MM.1S (cell line): ENCODE results near the gene CHD6.

Source experiments
- DNase-seq: peaks from one replicate; pipeline ENCODE4 v3.0.0-alpha.2; 2015
- H2AFZ ChIP-seq: fragments of 300-600 bp; sonication (generic); 2 replicates; pipeline ENCODE4 v1.6.0; 2016; ENCODE audit warnings: antibody characterized with exemption, low read length
- H3F3A ChIP-seq: fragments of 300-600 bp; sonication (generic); 2 replicates; pipeline ENCODE4 v1.6.1; 2016; ENCODE audit warnings: mild to moderate bottlenecking, antibody characterized with exemption, low read length, moderate library complexity, mixed read lengths; ENCODE audit not compliant: insufficient read depth
- H3K27ac ChIP-seq: fragments of 300-600 bp; sonication (generic); 2 replicates; pipeline ENCODE4 v1.5.1; 2016; ENCODE audit warnings: mild to moderate bottlenecking, low read length
- H3K27me3 ChIP-seq: fragments of 300-600 bp; sonication (generic); replicated peaks from 2 replicates; pipeline ENCODE4 v1.6.0; 2016; ENCODE audit warnings: low read length; ENCODE audit not compliant: insufficient read depth
- H3K36me3 ChIP-seq: fragments of 300-600 bp; sonication (generic); replicated peaks from 2 replicates; pipeline ENCODE4 v1.6.1; 2016; ENCODE audit warnings: mild to moderate bottlenecking, low read length, mixed read lengths; ENCODE audit not compliant: insufficient read depth
- H3K4me1 ChIP-seq: fragments of 300-600 bp; sonication (generic); 2 replicates; pipeline ENCODE4 v1.6.1; 2016; ENCODE audit warnings: low read length, mixed read lengths
- H3K4me2 ChIP-seq: fragments of 300-600 bp; sonication (generic); 2 replicates; pipeline ENCODE4 v1.6.0; 2016; ENCODE audit warnings: low read depth, low read length
- H3K4me3 ChIP-seq: fragments of 300-600 bp; sonication (generic); 2 replicates; pipeline ENCODE4 v1.5.1; 2016; ENCODE audit warnings: low read length, mixed read lengths
- H3K79me2 ChIP-seq: fragments of 300-600 bp; sonication (generic); 2 replicates; pipeline ENCODE4 v1.6.1; 2016; ENCODE audit warnings: mixed run types, low read length, mixed read lengths
- H3K9ac ChIP-seq: fragments of 300-600 bp; sonication (generic); 2 replicates; pipeline ENCODE4 v1.6.1; 2016; ENCODE audit warnings: low read length, mixed read lengths
- H3K9me2 ChIP-seq: fragments of 300-600 bp; sonication (generic); replicated peaks from 2 replicates; pipeline ENCODE4 v1.6.1; 2016; ENCODE audit warnings: mild to moderate bottlenecking, low read length, mixed read lengths; ENCODE audit not compliant: insufficient read depth
- H3K9me3 ChIP-seq: fragments of 300-600 bp; sonication (generic); replicated peaks from 2 replicates; pipeline ENCODE4 v1.6.1; 2016; ENCODE audit warnings: mild to moderate bottlenecking, low read length, mixed read lengths; ENCODE audit not compliant: insufficient read depth
- H4K20me1 ChIP-seq: fragments of 300-600 bp; sonication (generic); 2 replicates; pipeline ENCODE4 v1.6.1; 2016; ENCODE audit warnings: mild to moderate bottlenecking, low read length, moderate library complexity, mixed read lengths; ENCODE audit not compliant: insufficient read depth
- EZH2 ChIP-seq: fragments of 300-600 bp; sonication (generic); optimal IDR thresholded peaks from 2 replicates; pipeline ENCODE3; 2017; ENCODE audit warnings: low read depth, mild to moderate bottlenecking, antibody characterized with exemption, low read length, mixed read lengths
- EZH2phosphoT487 ChIP-seq: fragments of 300-600 bp; sonication (generic); IDR thresholded peaks from 2 replicates; pipeline ENCODE4 v1.6.1; 2018; ENCODE audit warnings: antibody characterized with exemption, low read length
- TF ChIP-seq, protein P1 (sequence below): fragments of 300-600 bp; sonication (generic); IDR thresholded peaks from 2 replicates; pipeline ENCODE4 v1.5.1; 2016; ENCODE audit warnings: antibody characterized with exemption, low read length, mixed read lengths

Gene CHD6

DNA sequence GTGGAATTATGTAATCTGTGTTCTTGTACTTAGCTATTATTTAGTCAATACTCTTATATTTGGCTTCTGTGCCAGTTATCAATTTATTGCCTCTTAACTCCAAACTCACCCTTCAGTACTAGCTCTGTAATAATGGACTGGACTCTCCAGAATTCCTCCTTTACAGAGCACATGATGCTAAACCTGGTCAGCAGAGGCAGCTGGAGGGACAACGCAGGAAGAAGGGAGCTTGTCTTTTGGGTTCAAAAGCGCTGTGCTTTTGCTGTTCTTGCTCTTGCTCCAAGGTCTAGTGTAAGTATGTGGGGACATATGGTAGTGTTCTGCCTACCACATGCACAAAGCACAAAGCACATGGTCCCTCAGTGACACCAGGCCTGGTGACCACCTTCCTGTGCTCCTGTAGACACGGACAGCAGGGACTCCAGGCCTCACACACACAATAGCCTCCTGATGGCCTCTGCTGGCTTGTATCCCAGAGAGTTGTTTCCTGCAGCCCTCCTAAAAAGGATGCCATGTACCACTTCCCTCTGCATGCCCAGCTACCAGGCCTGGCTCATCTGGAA lies 46.1 kb downstream of the CHD6 start:
- H4K20me1 ChIP-seq = no peaks in the 10 kb centered on the region
- H3K36me3 ChIP-seq = no peaks in the 10 kb centered on the region
- H3K79me2 ChIP-seq = peaks cover 80% of the 10 kb centered on the region
- H3K4me2 ChIP-seq = no peak overlapping the region
- H3K27ac ChIP-seq = no peak overlapping the region
- no peaks in the 10 kb centered on the region for H3K9me3 ChIP-seq
- H3K4me3 ChIP-seq = no peak overlapping the region
- H3K9me2 ChIP-seq = no peaks in the 10 kb centered on the region
- H3K27me3 ChIP-seq = no peaks in the 10 kb centered on the region
- no peak for DNase-seq
- peaks cover 4% of the 10 kb centered on the region; the same call in 1 of the 2 replicates for H3F3A ChIP-seq
- TF ChIP-seq EZH2 = no peak
- no peak for TF ChIP-seq EZH2phosphoT487
- TF ChIP-seq, protein P1, sequence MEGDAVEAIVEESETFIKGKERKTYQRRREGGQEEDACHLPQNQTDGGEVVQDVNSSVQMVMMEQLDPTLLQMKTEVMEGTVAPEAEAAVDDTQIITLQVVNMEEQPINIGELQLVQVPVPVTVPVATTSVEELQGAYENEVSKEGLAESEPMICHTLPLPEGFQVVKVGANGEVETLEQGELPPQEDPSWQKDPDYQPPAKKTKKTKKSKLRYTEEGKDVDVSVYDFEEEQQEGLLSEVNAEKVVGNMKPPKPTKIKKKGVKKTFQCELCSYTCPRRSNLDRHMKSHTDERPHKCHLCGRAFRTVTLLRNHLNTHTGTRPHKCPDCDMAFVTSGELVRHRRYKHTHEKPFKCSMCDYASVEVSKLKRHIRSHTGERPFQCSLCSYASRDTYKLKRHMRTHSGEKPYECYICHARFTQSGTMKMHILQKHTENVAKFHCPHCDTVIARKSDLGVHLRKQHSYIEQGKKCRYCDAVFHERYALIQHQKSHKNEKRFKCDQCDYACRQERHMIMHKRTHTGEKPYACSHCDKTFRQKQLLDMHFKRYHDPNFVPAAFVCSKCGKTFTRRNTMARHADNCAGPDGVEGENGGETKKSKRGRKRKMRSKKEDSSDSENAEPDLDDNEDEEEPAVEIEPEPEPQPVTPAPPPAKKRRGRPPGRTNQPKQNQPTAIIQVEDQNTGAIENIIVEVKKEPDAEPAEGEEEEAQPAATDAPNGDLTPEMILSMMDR = peak; percentile 19
- H2AFZ ChIP-seq = no peak overlapping the region
- H3K9ac ChIP-seq = no peak overlapping the region
- H3K4me1 ChIP-seq = peaks cover 28% of the 10 kb centered on the region

DNA sequence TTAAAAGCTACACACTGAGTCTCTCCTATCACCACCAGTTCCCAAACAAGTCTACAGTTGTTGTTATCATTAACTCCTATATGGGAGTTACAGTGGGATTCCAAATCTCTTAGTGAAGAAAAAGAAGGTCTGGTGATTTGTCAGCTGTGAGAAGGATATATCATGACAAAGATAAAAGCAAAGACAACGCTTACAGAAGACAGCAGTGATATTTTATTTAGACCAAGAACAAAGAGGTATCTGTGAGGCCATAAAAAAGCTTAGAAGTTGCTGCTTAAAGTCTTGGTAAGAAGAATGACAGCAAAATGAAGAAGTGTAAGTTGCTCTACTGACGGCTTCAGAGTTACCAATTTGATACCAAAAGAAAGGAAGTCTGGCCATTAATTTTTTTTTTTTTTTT lies 47.2 kb downstream of the CHD6 start:
- no peaks in the 10 kb centered on the region for H3K36me3 ChIP-seq
- H3K4me1 ChIP-seq = peaks cover 30% of the 10 kb centered on the region
- H3K9ac ChIP-seq = no peak overlapping the region

GRCh38 chr20:41570557-41570956 lies 47.6 kb downstream of the CHD6 start:
- Histone ChIP-seq H3K4me1 (peaks cover 30% of the 10 kb centered on the region), H3F3A (peaks cover 4% of the 10 kb centered on the region; the same call in 1 of the 2 replicates), H3K79me2 (peaks cover 81% of the 10 kb centered on the region), H2AFZ (no peak overlapping the region), H3K9me3 (no peaks in the 10 kb centered on the region), H3K27ac (no peak overlapping the region), H3K4me3 (no peak overlapping the region), H4K20me1 (no peaks in the 10 kb centered on the region), H3K27me3 (no peaks in the 10 kb centered on the region), H3K9ac (no peak overlapping the region), H3K9me2 (no peaks in the 10 kb centered on the region), H3K4me2 (no peak overlapping the region), H3K36me3 (no peaks in the 10 kb centered on the region)
- no peak for TF ChIP-seq EZH2phosphoT487
- DNase-seq = no peak

More for the DNA sequence above, 47.2 kb downstream of the CHD6 start:
- no peak overlapping the region for H3K27ac ChIP-seq
- H3K9me3 ChIP-seq = no peaks in the 10 kb centered on the region
- no peaks in the 10 kb centered on the region for H3K27me3 ChIP-seq
- peaks cover 4% of the 10 kb centered on the region; the same call in 1 of the 2 replicates for H3F3A ChIP-seq
- no peaks in the 10 kb centered on the region for H3K9me2 ChIP-seq
- H3K79me2 ChIP-seq = peaks cover 81% of the 10 kb centered on the region
- no peak overlapping the region for H3K4me2 ChIP-seq
- TF ChIP-seq EZH2phosphoT487 (no peak), EZH2 (no peak)
- TF ChIP-seq, protein P1 = no peak
- no peak for DNase-seq
- no peaks in the 10 kb centered on the region for H4K20me1 ChIP-seq
- H3K4me3 ChIP-seq = no peak overlapping the region
- no peak overlapping the region for H2AFZ ChIP-seq

GRCh38 chr20:41567615-41568014 lies 50.6 kb downstream of the CHD6 start:
- H3K9me3 ChIP-seq = no peaks in the 10 kb centered on the region

More at GRCh38 chr20:41567615-41568014, 50.6 kb downstream of the CHD6 start:
- no peaks in the 10 kb centered on the region for H3K27me3 ChIP-seq
- H3K4me2 ChIP-seq = peak overlapping the region; percentile 22; the same call in 1 of the 2 replicates
- H4K20me1 ChIP-seq = no peaks in the 10 kb centered on the region
- DNase-seq = peak; percentile 40
- H3K79me2 ChIP-seq = peaks cover 71% of the 10 kb centered on the region
- TF ChIP-seq, protein P1 = no peak
- TF ChIP-seq EZH2phosphoT487 (no peak), EZH2 (no peak)
- H3F3A ChIP-seq = peaks cover 4% of the 10 kb centered on the region; the same call in 1 of the 2 replicates
- no peaks in the 10 kb centered on the region for H3K9me2 ChIP-seq
- H3K27ac ChIP-seq = no peak overlapping the region
- no peaks in the 10 kb centered on the region for H3K36me3 ChIP-seq
- no peak overlapping the region for H3K4me3 ChIP-seq
- no peak overlapping the region for H3K9ac ChIP-seq
- H2AFZ ChIP-seq = no peak overlapping the region
- H3K4me1 ChIP-seq = peaks cover 20% of the 10 kb centered on the region
